Rectal smooth muscle tissue (tissue), 1 donor: ENCODE measurements around the gene PDZD4.

Experiments
- H3K27ac ChIP-seq: one replicate; pipeline ENCODE4 v1.7.0; 2013; ENCODE audit warnings: low read depth, low read length, inconsistent platforms
- H3K27me3 ChIP-seq: one replicate; pipeline ENCODE4 v1.7.0; 2013; ENCODE audit warnings: low read length; ENCODE audit not compliant: control insufficient read depth, insufficient read depth
- H3K36me3 ChIP-seq: one replicate; pipeline ENCODE4 v1.7.0; 2013; ENCODE audit warnings: low read length; ENCODE audit not compliant: control insufficient read depth, insufficient read depth
- H3K4me1 ChIP-seq: one replicate; pipeline ENCODE4 v1.7.0; 2013; ENCODE audit warnings: low read length; ENCODE audit not compliant: control insufficient read depth, insufficient read depth
- H3K4me3 ChIP-seq: one replicate; pipeline ENCODE4 v1.7.0; 2013; ENCODE audit warnings: low read length
- H3K9ac ChIP-seq: one replicate; pipeline ENCODE4 v1.7.0; 2013; ENCODE audit warnings: low read length

Gene PDZD4, protein sequence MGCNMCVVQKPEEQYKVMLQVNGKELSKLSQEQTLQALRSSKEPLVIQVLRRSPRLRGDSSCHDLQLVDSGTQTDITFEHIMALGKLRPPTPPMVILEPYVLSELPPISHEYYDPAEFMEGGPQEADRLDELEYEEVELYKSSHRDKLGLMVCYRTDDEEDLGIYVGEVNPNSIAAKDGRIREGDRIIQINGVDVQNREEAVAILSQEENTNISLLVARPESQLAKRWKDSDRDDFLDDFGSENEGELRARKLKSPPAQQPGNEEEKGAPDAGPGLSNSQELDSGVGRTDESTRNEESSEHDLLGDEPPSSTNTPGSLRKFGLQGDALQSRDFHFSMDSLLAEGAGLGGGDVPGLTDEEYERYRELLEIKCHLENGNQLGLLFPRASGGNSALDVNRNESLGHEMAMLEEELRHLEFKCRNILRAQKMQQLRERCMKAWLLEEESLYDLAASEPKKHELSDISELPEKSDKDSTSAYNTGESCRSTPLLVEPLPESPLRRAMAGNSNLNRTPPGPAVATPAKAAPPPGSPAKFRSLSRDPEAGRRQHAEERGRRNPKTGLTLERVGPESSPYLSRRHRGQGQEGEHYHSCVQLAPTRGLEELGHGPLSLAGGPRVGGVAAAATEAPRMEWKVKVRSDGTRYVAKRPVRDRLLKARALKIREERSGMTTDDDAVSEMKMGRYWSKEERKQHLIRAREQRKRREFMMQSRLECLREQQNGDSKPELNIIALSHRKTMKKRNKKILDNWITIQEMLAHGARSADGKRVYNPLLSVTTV

DNA sequence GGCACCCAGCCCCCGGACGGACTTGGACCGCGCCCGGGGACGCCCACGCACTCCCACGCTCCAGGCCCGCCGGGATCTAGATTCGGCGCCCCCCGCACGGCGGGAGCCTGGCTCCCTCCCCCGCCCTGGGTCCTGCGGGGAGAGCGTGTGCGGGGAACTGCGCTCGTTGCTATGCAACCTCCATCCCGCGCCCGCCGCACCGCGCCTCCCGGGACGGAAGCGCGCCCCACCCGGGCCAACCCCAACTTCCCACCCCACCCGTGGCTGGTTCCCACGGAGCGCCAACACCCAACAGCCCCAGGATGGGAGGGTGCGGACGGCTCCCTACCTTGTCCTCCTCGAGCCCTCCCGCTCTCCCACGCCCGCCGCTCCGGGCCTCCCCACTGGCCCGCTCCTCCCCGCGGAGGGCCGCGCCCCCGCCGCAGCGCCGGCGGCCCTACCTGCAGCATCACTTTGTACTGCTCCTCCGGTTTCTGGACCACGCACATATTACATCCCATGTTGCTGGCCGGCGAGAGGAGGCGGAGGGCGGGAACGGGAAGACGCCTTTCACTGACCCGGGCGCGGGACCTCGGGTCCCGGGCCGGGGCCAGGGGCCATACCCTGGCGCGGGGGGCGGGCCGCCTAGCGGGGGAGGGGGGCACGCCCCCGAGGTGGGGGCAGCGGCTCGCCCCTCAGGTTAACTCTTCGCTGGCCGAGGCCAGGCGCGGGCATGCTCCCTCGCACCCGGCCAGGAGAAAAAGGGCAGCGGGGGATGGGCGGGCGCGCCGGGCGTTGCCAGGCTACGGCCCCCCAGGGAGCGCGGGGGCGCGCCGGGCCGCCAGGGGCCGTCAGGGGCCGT, at the start of gene PDZD4:
PDZD4 (minus strand) TSS at position 746 of the 841 bp plus-strand sequence; CDS start at position 500, 246 bp downstream.
- no peak within 1 kb of the TSS for H3K9ac ChIP-seq
- peak within 1 kb of the TSS; percentile 55 for H3K4me3 ChIP-seq
- peaks cover 18% of the 10 kb centered on the region for H3K27me3 ChIP-seq
- H3K36me3 ChIP-seq, result no peaks in the 10 kb centered on the region
- H3K27ac ChIP-seq, result no peak within 1 kb of the TSS
- H3K4me1 ChIP-seq, result no peaks in the 10 kb centered on the region

DNA sequence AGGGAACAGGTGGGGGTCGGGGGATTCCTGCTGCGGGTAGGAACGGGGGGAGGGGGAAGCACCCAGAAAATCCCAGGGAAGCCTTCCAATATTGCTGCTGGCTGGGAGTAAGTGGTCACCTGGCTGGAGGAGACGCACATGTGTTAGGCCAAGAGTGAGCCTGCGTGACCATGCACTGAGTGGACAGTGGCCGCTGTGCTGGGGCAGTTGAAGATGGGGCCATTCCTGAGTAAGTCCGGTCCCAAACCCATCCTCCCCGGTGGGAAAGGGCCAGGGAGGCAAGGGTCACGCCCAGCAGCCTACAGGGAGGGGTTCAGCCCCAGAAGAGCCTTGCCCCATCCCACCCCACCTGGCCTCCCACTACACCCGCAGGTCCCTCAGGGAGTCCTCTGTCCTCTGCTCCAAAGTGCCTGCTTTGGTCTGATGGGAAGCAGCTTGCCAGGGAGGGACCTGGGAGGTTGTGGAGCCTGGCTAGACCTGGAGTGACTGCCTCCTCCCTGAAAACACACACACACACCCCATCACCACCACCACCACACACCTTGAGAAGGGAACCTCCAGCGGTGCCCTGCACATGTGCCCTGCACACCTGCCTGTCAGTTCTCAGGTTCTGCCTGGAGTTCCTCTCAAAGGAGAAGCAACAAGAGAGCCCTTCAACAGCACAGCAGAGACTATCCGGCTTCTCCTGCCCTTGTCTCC, 49.5 kb upstream of the PDZD4 start:
- H3K4me1 ChIP-seq, result no peaks in the 10 kb centered on the region
- H3K27me3 ChIP-seq, result peaks cover 34% of the 10 kb centered on the region
- H3K4me3 ChIP-seq, result no peak overlapping the region
- H3K36me3 ChIP-seq, result no peaks in the 10 kb centered on the region
- no peak overlapping the region for H3K9ac ChIP-seq
- no peak overlapping the region for H3K27ac ChIP-seq

DNA sequence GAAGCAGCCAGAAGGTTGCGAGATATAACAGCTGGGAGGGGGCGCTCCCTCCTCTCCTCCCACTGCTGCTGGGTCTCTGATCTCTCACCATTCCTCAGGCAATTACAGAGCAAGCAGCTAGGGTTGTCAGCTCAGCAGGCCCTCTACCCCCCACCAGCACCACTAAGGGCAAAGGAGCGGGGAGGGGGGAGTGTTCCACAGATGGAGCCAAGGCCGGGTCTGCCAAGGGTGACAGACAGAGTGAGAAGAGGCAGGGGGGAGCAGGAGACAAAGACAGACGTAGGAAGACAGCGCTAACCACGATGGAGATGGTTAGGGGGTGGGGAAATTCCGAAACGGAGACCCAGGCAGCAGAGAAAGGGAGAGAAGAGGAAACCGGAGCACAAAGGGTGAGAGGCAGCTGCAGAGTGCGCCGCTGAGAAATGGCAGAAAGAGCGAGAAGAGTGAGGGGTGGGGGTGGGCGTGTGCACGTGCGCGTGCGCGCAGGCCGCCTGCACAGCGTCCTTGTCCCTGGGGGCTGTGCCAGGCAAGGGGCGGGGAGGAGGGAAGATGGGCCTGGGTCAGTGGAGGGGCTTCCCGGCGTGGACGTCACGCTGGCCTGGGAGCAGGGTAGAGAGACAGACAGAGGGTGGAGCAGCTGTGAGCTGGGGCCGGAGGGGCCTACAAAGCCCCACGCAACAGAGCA, 48.8 kb upstream of the PDZD4 start:
- Histone ChIP-seq H3K4me3 (no peak overlapping the region), H3K9ac (no peak overlapping the region), H3K27me3 (peaks cover 31% of the 10 kb centered on the region)

DNA sequence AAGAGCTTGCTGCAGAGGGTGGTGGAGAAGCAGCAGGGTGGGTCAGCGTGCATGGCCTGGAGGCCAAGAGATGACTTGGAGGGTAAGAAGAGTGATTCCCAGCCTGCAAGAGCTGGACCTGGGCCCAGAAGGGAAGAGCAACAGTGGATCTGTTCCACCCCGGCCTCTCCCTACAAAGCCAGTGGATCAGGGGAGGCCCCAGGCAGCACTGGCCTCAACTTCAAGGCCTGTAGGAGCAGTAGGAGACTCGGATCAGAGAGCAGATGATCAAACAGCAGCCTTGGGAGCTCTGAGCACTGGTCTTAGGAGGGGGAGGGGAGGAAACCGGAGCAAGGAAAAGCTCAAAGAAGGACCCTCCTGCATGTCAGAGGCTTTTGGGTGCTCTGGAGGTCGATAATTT, 48.0 kb upstream of the PDZD4 start:
- Histone ChIP-seq H3K36me3 (no peaks in the 10 kb centered on the region), H3K4me1 (no peaks in the 10 kb centered on the region), H3K4me3 (no peak overlapping the region), H3K27ac (no peak overlapping the region), H3K9ac (no peak overlapping the region), H3K27me3 (peaks cover 24% of the 10 kb centered on the region)

More for the DNA sequence above, 48.8 kb upstream of the PDZD4 start:
- H3K4me1 ChIP-seq, result no peaks in the 10 kb centered on the region
- no peaks in the 10 kb centered on the region for H3K36me3 ChIP-seq
- H3K27ac ChIP-seq, result no peak overlapping the region

DNA sequence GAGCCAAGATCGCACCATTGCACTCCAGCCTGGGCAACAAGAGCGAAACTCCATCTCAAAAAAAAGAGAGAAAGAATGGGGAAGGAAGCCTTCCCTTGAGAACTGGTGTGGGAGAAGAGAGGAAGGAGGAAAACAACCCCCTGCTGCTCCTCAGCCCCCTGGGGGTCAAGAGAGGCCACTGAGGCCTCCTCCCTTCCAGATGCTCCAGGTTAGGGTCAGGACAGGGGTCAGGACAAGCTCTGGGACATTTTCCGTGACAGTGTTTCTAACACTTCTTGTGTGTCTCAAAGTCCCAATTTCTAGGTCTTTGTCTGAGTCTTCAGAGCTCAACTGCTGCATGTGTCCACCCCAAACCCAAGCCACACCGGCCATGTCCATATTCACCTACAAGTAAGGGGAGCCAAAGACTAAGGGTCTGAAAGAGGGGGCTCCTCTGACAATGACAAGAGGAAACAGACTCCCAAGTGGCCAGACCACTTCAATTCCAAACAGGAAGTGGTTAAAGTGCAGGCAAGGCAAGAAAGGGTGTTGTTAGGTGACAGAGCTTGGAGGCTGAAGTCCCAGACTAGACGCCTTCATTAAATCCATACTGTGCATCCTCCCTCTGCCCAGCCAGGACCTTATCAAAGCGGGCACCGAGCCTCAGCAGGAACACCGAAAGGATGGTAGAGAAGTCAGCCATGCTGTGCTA, 47.4 kb upstream of the PDZD4 start:
- Histone ChIP-seq H3K36me3 (no peaks in the 10 kb centered on the region), H3K27ac (no peak overlapping the region), H3K4me3 (no peak overlapping the region), H3K9ac (no peak overlapping the region), H3K27me3 (peaks cover 21% of the 10 kb centered on the region), H3K4me1 (no peaks in the 10 kb centered on the region)

DNA sequence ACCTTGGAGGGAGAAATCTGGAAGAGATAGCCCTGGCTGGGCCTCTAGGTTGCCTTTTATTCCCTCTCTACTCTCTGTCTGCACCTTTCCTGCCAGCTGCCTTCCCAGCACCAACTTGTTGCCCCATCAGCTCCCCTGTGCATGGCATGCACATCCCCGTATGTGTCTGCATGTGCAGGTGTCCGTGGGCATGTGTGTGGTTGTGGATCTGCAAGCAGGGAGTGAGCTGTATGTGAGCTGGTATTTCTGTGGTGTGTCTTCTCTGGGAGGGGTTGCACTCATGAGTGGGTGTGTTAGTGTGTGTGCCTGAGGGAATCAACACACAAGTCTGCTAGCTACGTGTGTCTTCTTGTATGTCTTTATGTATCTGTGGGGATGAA, 45.8 kb upstream of the PDZD4 start:
- Histone ChIP-seq H3K27me3 (peaks cover 24% of the 10 kb centered on the region), H3K9ac (no peak overlapping the region)

DNA sequence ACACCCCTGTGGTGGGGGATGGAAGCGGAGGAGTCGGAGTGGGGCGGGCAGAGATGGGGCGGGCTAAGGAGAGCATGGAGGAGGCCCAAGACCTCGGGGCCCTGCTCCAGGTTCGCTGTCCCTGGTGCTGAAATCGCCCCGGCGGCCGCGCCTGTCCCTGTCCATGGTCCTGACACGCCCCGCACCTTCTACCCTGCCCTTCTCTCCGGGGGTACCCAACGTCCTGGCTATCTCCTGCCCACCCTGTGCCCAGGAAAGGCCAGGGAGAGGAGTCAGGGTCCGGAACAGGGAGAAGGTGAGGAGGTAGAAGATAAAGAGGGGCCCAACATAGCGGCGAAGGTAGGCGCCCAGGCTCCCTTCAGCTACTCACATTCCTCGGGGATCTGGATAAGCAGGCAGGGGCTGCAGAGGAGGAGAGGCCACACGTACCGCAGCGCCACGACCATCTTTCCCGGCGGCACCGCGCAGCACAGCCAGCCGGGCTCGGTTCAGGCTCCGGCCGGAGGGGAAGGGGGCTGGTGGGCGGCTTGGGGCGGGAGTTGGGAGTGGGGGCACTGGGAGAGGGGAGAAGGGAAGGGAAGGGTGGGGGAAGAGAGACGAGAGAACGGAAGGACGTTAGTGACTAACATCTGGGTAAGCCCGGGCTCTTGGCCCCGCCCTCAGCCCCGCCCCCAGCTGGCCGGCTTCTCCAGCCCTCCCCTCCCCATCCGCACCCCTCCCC, 45.2 kb upstream of the PDZD4 start:
- no peaks in the 10 kb centered on the region for H3K36me3 ChIP-seq
- peaks cover 27% of the 10 kb centered on the region for H3K27me3 ChIP-seq
- no peak overlapping the region for H3K9ac ChIP-seq
- H3K4me1 ChIP-seq, result no peaks in the 10 kb centered on the region
- no peak overlapping the region for H3K4me3 ChIP-seq
- no peak overlapping the region for H3K27ac ChIP-seq

More for the DNA sequence above, 45.8 kb upstream of the PDZD4 start:
- H3K4me1 ChIP-seq, result no peaks in the 10 kb centered on the region
- no peaks in the 10 kb centered on the region for H3K36me3 ChIP-seq
- no peak overlapping the region for H3K27ac ChIP-seq
- H3K4me3 ChIP-seq, result no peak overlapping the region

DNA sequence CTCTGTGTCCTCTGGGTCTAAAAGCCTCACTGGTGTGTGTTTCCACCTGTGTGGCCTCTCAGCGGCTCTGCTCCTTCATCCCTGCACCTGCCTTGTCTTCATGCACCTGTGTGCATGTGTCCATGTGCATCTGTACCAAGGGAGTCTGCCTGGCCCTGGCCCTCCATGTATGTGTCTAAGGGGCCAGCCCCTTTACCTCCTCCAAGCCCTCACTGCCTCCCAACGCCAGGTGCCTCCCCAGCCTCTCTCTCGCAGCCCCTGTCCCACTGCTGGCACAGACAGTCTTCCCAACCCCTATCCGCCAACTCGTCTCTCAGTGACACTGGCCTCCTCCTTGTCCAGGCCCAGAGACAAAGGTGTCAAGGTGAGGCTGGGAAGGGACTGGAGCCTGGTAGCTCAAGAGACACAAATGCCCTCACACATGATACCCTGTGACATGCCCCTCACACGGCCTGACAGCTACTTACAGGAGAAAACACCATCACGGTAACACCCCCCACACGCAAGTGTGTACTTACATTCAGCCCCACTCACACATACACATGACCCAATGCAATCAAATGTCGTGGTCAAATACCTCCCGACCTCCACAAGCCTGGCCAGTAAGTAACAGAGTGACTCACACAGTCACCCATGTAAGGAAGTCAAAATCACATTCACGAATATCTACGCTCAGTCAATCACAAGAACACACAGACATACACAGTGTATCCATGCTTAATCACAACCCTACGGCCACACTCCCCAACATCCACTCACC, 44.2 kb upstream of the PDZD4 start:
- no peak overlapping the region for H3K27ac ChIP-seq
- H3K9ac ChIP-seq, result no peak overlapping the region
- H3K4me1 ChIP-seq, result no peaks in the 10 kb centered on the region
- no peak overlapping the region for H3K4me3 ChIP-seq
- no peaks in the 10 kb centered on the region for H3K36me3 ChIP-seq
- H3K27me3 ChIP-seq, result peaks cover 30% of the 10 kb centered on the region

DNA sequence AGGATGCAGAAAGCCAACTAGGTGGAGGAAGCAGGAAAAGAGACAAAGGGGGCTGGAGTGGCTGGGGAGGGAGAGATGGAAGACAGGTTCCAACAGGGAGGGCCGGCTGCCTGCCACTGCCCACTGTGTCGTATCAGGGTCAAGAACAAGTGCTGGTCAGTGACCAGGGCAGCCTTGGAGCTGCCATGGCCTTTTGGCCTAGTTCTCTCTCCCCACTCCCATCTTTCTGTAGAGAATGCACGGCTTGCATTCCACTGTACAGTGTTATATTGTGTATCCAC, 43.7 kb upstream of the PDZD4 start:
- Histone ChIP-seq H3K27me3 (peaks cover 33% of the 10 kb centered on the region), H3K4me3 (no peak overlapping the region), H3K9ac (no peak overlapping the region), H3K36me3 (no peaks in the 10 kb centered on the region), H3K27ac (no peak overlapping the region), H3K4me1 (no peaks in the 10 kb centered on the region)

DNA sequence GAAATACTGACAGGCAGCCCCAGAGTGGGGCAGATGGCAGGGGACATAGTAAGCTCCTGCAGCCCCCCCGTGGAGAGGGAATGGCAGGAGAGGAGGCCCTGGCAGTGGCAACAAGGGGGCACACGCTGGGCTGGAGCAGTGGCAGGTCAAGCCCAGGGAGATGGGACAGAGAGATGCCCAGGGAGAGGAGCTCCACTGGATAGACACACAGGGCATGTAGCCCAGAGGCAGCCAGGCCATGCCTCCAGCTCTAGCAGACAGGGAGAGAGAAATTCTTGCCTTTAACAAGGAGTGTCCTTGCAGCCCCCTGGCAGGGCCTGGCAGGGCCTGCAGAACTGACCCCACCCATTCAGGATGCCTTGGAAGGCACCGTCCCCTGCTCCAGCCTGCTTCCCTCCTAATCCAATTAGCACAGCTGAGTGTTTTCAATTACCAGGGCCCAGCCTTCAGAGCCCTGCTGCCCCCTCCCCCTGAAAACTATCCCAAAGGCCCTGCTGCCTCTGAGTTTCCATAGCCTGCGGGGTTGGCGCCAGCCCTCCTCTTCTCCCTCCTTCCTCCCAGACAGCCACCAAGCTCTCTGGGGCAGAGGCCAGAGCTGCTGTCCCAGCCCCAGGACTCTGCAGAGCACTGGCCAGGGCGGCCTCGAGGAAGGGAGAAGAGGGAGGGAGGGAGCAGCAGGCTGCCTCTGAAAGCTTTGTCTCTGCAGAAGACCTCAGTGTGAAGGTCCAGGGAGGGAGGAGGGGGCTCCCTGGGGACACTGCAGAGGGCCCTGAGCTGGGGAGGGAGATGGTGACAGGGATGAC, 43.1 kb upstream of the PDZD4 start:
- no peak overlapping the region for H3K4me3 ChIP-seq
- no peaks in the 10 kb centered on the region for H3K4me1 ChIP-seq
- H3K27me3 ChIP-seq, result peaks cover 28% of the 10 kb centered on the region
- H3K36me3 ChIP-seq, result no peaks in the 10 kb centered on the region
- H3K27ac ChIP-seq, result no peak overlapping the region
- H3K9ac ChIP-seq, result no peak overlapping the region
